ENCODE results near the gene CD1C.

The CD1C gene

DNA sequence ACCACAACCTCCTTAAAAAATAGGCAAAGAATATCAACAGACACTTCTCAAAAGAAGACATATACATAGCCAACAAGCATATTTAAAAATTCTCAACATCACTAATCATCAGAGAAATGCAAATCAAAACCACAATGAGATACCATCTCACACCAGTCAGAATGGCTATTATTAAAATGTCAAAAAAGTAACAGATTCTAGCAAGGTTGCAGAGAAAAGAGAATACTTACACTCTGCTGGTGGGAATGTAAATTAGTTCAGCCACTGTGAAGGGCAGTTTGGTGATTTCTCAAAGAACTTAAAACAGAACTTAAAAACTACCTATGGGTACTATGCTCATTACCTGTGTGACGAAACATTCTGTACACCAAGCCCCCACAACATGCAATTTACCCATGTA is 20.9 kb downstream of the CD1C start:
- no peak overlapping the region for H3K27ac ChIP-seq
- peaks cover 8% of the 10 kb centered on the region for H3K27me3 ChIP-seq (ENCODE audit: insufficient read depth, low read depth, severe bottlenecking)
- no peaks in the 10 kb centered on the region for H3K36me3 ChIP-seq
- DNase-seq, result no peak
- H3K4me3 ChIP-seq (ENCODE audit: low read depth, low read length), result no peak overlapping the region
- peaks cover 15% of the 10 kb centered on the region for H3K9me3 ChIP-seq (ENCODE audit: severe bottlenecking)
- TF ChIP-seq, protein P1, sequence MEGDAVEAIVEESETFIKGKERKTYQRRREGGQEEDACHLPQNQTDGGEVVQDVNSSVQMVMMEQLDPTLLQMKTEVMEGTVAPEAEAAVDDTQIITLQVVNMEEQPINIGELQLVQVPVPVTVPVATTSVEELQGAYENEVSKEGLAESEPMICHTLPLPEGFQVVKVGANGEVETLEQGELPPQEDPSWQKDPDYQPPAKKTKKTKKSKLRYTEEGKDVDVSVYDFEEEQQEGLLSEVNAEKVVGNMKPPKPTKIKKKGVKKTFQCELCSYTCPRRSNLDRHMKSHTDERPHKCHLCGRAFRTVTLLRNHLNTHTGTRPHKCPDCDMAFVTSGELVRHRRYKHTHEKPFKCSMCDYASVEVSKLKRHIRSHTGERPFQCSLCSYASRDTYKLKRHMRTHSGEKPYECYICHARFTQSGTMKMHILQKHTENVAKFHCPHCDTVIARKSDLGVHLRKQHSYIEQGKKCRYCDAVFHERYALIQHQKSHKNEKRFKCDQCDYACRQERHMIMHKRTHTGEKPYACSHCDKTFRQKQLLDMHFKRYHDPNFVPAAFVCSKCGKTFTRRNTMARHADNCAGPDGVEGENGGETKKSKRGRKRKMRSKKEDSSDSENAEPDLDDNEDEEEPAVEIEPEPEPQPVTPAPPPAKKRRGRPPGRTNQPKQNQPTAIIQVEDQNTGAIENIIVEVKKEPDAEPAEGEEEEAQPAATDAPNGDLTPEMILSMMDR (IDR thresholded peaks at IDR 0.05; ENCODE audit: low read depth, low read length), result no peak

GRCh38 chr1:158311066-158311465 is 21.3 kb downstream of the CD1C start:
- TF ChIP-seq, protein P1 (IDR thresholded peaks at IDR 0.05; ENCODE audit: low read depth, low read length), result no peak
- no peaks in the 10 kb centered on the region for H3K36me3 ChIP-seq
- peaks cover 8% of the 10 kb centered on the region for H3K27me3 ChIP-seq (ENCODE audit: insufficient read depth, low read depth, severe bottlenecking)
- H3K9me3 ChIP-seq (ENCODE audit: severe bottlenecking), result peaks cover 19% of the 10 kb centered on the region
- no peak overlapping the region for H3K27ac ChIP-seq
- no peak overlapping the region for H3K4me3 ChIP-seq (ENCODE audit: low read depth, low read length)
- no peak for DNase-seq

GRCh38 chr1:158323866-158324265 is 34.1 kb downstream of the CD1C start:
- Histone ChIP-seq H3K9me3 (ENCODE audit: severe bottlenecking) (no peaks in the 10 kb centered on the region), H3K27me3 (ENCODE audit: insufficient read depth, low read depth, severe bottlenecking) (peaks cover 94% of the 10 kb centered on the region), H3K36me3 (no peaks in the 10 kb centered on the region), H3K4me3 (ENCODE audit: low read depth, low read length) (no peak overlapping the region), H3K27ac (no peak overlapping the region)
- DNase-seq, result no peak
- TF ChIP-seq, protein P1 (IDR thresholded peaks at IDR 0.05; ENCODE audit: low read depth, low read length), result no peak

DNA sequence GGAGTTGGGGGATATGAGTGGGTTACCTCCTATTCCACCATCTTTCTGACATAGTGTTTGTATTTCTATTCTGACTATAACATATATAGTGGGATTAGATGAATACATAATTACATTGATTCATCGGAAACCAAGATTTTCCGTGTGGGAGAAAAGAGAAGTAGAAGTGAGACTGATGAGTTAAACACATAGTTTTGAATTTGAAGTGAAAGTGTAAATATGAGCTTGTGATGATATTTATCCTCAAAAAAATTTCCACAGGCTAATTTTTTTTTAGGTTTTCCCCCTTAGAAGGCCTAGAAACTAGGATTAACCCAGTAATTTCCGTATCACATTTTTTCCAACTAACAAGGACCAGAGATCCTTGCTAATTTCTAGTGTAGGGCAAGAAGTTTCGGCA is 34.7 kb downstream of the CD1C start:
- DNase-seq, result no peak
- H3K27me3 ChIP-seq (ENCODE audit: insufficient read depth, low read depth, severe bottlenecking), result peaks cover 96% of the 10 kb centered on the region
- H3K9me3 ChIP-seq (ENCODE audit: severe bottlenecking), result no peaks in the 10 kb centered on the region
- H3K4me3 ChIP-seq (ENCODE audit: low read depth, low read length), result no peak overlapping the region
- H3K27ac ChIP-seq, result no peak overlapping the region
- no peaks in the 10 kb centered on the region for H3K36me3 ChIP-seq
- TF ChIP-seq, protein P1 (IDR thresholded peaks at IDR 0.05; ENCODE audit: low read depth, low read length), result no peak

GRCh38 chr1:158327481-158327880 is 37.8 kb downstream of the CD1C start:
- no peak for DNase-seq
- TF ChIP-seq, protein P1 (IDR thresholded peaks at IDR 0.05; ENCODE audit: low read depth, low read length), result no peak
- Histone ChIP-seq H3K36me3 (no peaks in the 10 kb centered on the region), H3K9me3 (ENCODE audit: severe bottlenecking) (no peaks in the 10 kb centered on the region), H3K4me3 (ENCODE audit: low read depth, low read length) (no peak overlapping the region), H3K27me3 (ENCODE audit: insufficient read depth, low read depth, severe bottlenecking) (peaks cover 100% of the 10 kb centered on the region), H3K27ac (no peak overlapping the region)

DNA sequence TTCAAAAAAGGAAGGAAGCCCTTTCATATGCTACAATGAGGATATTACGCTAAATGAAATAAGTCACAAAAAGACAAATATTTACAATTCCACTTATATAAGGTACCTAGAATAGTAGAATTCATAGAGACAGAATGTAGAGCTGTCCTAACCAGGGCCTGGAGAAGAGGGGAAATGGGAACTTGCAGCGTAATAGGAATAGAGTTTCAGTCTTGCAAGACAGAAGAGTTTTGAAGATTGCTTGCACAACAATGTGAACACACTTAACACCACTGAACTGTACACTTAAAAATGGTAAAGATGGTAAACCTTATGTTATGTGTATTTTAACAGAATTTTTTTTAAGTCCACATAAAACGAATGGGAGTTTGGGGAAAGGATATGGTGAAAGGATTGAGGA is 38.7 kb downstream of the CD1C start:
- Histone ChIP-seq H3K9me3 (ENCODE audit: severe bottlenecking) (no peaks in the 10 kb centered on the region), H3K27me3 (ENCODE audit: insufficient read depth, low read depth, severe bottlenecking) (peaks cover 100% of the 10 kb centered on the region), H3K27ac (no peak overlapping the region), H3K4me3 (ENCODE audit: low read depth, low read length) (no peak overlapping the region), H3K36me3 (no peaks in the 10 kb centered on the region)
- no peak for DNase-seq
- TF ChIP-seq, protein P1 (IDR thresholded peaks at IDR 0.05; ENCODE audit: low read depth, low read length), result no peak

Measured in WERI-Rb-1 (cell line).